ENCODE measurements around the gene C12orf75.

DNA sequence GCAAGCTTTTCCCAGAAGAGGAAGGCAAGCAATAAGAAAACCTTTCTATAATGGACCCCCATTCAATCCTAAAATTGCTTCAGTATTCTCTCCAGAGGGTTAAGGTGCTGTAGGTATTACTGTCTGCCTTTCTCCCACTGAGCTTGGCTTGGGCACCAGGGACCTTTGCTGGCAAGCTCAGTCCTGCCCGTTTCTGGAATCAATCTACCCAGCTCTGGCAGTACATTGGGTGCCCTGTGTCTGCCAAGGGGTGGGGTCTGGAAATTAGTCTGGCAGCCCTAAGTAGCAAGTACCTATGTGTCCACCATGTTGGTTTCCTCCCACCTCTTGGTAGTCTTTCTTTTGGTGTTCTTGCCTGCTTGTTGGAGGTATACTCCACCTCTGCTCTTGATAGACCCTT lies 72.6 kb downstream of the C12orf75 start:
- TF ChIP-seq POLR2AphosphoS5 (IDR thresholded peaks at IDR 0.05; ENCODE audit: low read depth, low read length) (no peak), TAF1 (IDR thresholded peaks at IDR 0.05; ENCODE audit: borderline replicate concordance, insufficient read depth, low read length) (no peak), FOXP2 (optimal IDR thresholded peaks at IDR 0.05; ENCODE audit: borderline replicate concordance, extremely low read depth, extremely low read length, insufficient read depth) (no peak)
- TF ChIP-seq, protein P1, sequence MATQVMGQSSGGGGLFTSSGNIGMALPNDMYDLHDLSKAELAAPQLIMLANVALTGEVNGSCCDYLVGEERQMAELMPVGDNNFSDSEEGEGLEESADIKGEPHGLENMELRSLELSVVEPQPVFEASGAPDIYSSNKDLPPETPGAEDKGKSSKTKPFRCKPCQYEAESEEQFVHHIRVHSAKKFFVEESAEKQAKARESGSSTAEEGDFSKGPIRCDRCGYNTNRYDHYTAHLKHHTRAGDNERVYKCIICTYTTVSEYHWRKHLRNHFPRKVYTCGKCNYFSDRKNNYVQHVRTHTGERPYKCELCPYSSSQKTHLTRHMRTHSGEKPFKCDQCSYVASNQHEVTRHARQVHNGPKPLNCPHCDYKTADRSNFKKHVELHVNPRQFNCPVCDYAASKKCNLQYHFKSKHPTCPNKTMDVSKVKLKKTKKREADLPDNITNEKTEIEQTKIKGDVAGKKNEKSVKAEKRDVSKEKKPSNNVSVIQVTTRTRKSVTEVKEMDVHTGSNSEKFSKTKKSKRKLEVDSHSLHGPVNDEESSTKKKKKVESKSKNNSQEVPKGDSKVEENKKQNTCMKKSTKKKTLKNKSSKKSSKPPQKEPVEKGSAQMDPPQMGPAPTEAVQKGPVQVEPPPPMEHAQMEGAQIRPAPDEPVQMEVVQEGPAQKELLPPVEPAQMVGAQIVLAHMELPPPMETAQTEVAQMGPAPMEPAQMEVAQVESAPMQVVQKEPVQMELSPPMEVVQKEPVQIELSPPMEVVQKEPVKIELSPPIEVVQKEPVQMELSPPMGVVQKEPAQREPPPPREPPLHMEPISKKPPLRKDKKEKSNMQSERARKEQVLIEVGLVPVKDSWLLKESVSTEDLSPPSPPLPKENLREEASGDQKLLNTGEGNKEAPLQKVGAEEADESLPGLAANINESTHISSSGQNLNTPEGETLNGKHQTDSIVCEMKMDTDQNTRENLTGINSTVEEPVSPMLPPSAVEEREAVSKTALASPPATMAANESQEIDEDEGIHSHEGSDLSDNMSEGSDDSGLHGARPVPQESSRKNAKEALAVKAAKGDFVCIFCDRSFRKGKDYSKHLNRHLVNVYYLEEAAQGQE (IDR thresholded peaks at IDR 0.05; ENCODE audit: insufficient read depth in 1 of 2, low read depth in 2 of 2, low read length in 2 of 2), result no peak

Data from PFSK-1 (cell line).